Stimulated activated CD4-positive, alpha-beta T cell treated with anti-CD3 and anti-CD28 coated beads, Interleukin-1b, Interleukin-23, amount 100 ng/mL, for 4 hours (primary cell): ENCODE data around the gene NALCN.

ENCODE experiments used
- DNase-seq, 2 donors: peaks; one replicate each; pipeline ENCODE4 v3.0.0-alpha.2; 2020; ENCODE audit warnings: low read depth in 2 of 2

NALCN gene

DNA sequence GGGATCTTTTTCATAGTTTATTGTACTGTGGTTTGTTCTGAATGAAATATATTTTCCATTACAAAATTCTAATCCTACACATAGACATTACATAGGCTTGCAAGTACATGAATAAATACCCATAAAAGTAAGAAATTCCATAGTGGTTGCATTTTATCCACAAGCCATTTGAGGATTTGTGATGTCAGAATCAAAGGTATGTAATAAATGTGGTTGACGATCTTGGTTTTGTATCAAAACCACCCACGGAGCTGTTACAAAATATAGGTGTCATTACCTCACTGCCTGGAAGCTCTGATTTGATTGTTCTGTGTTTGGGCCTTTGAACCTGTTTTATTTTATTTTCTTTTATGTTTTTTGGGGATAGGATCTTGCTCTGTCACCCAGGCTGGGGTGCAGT is 125.1 kb downstream of the NALCN start:
- no peak for DNase-seq

DNA sequence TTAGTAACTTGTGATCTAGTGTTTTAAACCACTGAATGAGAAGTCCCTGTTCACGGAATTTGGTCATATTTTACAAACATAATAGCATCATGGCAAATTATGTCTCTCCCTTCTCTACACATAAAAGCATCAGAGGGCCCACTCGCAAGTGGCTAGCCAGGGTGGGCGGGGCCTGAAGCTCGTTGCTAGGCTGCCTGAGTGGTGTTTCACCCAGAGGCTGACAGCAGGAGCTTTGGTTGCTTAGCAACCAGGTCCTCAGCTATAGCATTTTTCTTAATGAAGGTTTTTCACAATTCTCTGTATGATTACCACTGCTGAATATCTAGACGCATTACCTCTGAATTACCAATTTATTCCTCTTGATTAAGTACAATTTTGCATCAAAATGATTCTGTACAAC is 126.5 kb downstream of the NALCN start:
- DNase-seq, result no peak

DNA sequence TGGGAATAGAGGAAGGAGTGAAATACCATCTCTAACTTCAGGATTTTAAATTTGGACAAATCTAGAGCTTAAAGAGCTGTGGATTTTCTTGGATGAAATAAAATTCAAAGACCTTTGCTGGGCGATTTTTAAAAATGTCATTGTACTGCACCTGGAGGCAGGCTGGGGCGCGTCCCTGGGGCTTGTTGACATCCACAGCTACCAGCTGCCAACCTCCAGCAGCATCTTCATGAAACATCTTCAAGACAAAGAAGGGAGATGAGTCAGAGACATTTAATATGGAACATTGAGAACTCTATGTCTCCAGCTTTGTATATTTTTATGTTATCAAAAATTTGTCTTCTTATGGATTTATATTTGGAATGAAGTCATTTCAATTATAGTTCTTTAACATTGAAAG is 132.5 kb downstream of the NALCN start:
- DNase-seq, result no peak

DNA sequence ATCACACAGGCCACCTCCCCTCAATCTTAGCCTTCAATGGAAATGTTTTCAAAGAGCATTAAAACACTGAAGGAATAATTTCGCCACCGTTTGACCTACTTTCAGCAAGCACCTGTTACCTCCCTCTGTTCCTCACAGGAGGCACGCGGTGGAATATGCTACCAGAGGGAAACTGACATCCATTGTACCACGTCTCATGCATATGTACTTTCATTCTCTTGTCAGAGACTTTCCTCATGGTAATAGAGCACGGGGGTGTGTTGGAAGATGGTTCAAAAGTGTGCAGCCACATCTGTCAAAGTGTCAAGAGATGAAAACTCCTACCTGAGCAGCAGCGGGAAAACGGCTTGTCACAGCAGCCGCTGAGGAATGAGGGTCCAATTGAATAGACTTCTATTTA is 143.4 kb downstream of the NALCN start:
- no peak for DNase-seq

DNA sequence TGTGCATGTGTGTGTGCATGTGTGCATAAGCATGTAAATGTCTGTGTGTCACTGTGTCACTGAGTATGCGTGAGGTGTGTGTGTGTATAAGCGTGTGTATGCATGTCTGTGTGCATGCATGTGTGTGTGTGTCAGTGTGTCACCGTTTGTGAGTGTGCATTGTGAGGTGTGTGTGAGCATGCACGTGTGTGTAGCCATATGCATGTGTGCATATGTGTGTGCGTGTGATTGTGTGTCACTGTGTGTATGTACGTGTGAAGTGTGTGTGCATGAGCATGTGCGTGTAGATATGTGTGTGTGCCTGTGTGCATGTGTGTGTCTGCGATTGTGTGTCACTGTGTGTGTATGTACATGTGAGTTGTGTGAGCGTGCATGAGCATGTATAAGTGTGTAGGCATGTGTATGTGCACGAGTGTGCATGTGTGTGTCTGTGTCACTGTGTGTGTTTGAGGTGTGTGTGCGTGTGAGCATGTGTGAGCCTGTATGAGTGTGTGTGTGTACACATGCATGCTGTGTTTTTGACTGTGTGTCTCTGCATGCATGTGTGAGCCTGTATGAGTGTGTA is 144.5 kb downstream of the NALCN start:
- DNase-seq, result no peak

DNA sequence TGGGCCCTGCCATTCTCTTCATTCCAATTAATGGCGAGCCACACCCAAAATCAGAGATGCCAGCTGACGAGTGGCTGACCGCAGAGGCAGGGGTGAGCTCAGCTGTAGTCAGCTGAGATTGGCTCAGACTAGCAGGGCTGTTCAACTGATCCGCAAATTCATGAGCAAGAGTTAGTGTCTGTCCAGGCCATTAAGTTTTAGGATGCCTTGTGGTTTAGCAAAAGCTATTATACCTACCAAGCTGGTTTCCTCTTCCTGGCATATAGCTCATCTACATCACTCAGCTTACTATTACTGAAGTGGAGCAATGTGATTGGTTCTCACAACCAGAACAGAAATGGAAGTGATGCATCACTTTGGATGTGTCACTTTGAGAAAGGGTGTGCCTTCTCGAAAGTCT is 148.7 kb downstream of the NALCN start:
- no peak for DNase-seq

DNA sequence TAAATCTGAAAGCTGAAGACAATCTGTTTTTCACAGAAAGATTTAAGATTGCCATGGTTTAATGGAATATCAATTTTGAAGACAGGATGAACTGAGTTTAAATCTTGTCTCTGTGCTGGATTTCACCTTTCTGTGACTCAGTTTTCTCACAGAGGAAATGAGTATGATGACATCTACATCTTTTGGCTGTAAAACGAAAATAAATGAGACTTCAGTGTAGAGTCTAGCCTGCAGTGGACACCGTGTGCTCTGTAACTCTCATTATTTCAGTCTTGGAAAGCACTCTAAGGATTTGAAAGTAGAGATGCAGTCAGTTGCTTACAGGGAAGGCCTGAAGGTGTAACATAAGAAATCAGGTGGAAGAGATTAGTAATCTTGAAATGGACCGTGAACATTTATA is 150.4 kb downstream of the NALCN start:
- DNase-seq, result no peak

DNA sequence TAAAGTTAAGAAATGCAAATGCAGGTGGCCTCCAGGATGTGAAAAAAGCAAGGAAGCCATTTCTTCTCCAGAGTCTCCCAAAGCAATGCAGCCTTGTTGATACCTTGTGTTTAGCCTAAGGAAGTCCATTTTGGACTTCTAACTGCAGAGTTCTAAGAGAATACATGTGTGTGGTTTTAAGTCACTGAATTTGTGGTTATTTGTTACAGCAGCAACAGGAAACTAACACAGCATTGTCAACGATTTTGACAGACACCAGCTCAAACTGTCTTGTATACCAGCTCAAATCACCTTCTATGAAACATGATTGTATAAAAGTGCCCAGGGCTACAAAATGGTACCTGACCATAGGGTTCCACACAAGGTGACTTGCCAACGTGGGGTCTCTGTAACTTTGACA is 151.4 kb downstream of the NALCN start:
- no peak for DNase-seq

DNA sequence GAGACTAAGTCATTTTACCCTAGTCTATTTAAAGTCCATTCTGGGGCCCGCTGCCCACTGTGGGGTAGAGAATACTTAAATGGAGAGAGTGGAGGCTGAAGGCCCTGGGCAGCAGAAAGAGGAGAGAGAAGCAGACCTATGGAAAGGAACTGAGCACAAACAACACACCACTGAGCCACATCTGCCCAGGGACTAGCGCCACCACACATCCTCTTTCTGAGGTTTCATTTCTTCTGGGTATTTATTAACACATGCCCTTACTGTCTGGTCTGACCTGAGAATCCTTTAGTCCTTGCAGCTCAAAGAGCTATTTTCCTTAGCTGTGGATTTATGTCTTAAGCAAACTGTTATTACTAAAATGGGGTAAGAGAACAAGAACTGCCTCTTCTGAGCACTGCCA is 154.0 kb downstream of the NALCN start:
- no peak for DNase-seq

DNA sequence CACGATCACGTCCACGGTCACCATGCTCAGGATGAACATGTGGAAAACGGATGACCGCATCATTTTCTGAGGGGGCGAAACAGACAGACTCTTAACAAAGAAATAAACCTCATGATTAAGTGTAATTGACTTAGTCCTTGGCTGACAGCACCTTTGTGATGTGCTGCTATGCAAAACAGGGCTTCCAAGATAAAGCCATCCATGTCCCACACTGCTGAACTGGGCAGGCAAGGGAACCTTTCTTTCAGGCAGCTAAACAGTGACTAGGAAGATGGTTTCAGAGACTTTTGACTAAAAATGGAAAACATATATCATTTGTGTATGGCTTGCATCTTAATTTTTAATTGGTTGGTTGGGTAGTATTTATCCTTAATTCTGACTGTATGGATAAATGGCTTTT is 157.8 kb downstream of the NALCN start:
- DNase-seq, result no peak

DNA sequence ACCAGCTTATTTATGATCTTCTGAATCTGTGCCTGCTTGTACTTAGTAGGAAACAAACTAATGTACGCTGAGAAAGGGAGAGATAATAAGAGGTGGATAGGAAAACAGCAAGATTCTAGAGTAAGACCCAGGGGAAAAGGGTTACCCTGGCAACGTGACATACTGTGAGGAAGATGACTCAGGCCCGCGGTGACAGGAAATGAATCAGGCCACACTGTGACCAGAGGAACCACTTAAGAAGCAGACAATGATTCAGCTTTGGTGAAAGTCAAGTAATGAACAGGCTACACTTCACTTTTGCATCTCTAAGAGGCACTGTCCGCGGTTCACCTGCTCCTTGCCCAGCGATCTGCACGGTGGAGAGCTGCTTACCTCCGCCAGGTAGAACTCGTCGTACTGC is 158.2 kb downstream of the NALCN start:
- peak; percentile 12 to 13 for DNase-seq

DNA sequence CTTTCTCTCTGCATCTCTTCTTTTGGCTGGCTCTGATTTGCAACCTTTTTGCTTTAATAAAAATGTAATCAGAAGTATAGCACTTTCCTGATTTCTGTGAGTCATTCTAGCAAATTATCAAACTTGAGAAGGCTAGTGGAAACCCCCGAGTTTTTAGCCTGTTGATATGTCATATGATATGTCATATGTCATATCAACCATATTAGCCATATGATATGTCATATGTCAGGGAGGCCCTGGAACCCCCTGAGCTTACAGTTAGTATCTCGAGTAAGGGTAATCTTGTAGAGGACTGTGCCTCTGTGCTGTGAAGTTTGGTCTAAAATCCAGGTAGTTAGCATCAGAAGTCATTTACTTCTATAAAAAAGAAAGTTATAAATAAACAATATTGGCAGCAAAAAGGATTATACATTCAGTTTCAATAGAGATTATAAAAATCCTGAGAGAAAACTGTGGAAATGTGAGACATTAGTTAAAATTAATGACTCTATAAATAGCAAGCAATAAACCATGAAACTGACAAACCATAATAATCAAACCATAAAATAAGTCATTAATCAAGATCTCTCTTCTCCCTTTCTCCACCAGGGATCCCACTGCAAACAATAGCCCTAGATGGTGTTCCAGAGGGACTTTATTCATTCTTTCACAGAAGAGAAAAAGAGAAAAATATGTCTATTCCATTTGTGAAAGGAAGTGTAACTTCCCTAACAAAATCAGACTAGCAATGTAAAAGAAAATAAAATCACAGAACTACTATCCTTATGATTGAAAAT is 167.4 kb downstream of the NALCN start:
- DNase-seq, result no peak

DNA sequence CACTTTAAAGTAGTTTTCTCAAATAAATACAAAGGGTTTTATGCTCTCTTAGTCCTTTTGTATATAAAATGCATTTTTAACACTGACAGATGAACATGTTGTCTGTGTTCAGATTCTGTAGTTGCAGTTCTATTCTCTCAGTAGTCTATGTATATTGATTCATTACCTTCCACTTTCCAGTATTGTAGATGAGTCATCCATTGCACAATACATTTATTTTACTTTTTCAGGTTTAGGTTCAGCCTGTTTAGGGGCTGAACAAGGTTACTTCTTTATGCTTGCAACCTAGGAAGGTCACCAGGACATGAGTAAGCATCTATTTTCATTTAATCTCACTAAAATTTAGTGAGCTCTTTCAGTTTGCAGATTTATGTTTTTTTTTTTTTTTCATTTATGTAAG is 173.6 kb downstream of the NALCN start:
- DNase-seq, result no peak

DNA sequence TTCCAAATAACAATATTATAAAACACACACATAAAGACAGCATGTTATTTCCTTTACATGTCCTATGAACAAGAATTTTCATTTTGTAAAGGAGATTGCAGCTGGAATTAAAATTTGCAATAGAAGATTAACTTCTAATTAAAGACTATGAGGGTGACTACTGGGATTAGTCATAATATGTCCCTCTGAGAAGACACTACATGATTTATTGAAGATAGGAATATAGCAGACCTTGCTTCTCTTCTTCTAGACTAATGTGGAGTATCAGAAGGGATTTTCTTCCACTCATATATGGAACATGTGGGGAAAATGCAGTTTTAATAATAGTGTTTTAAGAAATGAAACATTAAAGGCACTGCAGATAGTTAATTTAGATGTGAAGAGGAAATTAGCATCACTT is 177.8 kb downstream of the NALCN start:
- no peak for DNase-seq

DNA sequence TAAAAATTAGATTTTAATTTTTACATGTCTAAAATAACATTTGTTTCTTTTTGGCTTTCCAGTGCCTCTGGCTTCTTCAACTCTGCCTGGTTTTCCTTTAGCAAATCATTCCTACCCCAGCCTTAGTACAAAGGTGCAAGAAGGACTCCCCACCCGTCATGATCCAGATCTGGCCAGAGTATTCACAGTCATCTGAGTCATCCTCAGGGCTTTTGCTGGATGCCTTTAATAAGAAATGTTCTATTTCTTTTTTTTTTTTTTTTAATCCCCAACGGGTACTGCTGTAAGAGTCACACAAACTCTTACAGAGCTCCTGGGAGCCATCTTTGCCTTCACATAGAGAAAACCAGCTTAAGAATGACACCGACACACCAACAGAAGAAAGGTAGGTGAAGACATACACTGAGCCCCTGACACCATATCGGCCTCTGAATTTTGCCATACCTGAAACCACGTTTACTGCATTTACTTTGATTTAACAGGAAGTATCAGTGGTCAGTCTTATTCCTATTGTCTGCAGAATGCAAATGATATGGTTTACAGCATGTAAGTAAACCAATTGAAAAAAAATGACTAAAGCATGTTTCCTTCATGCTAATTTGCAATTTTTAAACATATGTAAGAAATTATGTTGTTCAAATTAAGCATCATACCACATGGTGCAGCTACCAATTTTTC is 184.4 kb downstream of the NALCN start:
- no peak for DNase-seq

DNA sequence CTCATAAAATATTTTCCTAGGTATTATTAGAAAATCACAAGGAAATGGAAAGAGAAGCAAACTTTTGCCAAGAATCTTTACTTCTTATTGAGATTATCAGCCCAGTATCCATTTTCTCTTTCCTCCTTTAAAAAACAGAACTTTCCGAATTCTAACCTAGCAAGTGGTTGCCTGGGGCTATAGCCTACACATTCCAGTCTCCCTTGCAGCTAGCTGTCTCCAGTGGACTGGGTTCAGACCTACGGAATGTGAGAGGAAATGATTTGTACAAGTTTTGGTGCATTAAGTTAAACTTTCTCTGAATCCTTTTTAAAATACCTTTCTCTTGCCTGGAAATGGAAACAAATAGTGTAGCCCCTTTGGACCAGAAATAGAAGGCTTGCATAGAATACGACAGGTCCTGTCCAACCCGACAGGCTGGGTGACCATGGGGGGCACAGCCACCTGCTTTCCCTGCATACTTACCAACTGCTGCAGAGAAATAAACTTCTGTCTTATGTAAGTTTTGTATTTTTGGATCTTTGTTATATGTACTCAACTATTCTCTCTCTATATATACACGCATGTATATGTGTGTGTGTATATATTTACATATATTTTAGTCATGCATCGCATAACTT is 185.9 kb downstream of the NALCN start:
- no peak for DNase-seq

DNA sequence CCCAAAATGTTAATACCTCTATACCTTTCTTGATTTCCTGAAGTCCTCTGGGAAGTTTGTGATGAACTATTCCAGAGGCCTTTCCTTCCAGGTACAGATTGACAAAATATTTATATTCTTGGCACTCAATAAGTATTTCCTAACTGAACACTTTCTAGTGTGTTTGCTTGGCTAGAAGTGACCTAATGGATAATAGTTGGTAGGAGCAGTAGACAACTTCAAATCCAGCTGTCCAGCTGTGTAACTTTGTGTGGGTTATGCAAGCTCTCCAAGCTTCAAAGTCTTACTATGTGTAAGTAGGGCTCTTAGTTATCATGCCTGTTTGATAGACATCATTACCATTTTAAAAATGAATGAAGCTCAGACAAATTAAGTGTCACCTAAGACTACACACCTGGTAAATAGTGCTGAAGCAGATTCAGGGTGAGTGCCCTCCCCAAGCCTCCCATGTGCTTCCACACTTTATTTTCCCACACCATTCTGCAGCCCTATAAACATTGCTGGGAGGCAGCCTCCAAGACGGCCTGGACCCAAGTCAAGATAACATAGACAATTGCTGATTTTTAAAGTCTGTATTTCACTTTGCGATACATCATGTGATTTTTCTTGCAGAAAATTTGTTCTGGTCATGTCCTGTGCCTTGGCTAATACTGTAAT is 196.6 kb downstream of the NALCN start:
- no peak for DNase-seq

DNA sequence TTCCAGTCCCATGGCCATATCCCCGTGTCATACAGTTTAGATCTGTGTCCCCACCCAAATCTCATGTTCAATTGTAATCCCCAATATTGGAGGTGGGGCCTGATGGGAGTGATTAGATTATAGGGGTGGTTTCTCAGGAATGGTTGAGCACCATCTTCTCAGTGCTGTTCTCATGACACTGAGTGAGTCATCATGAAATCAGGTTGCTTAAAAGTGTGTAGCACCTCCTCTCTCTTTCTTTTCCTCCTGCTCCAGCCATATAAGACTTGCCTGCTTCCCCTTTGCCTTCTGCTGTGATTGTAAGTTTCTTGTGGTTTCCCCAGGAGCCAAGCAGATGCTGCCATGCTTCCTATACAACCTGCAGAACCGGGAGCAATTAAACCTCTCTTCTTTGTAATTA is 197.8 kb downstream of the NALCN start:
- DNase-seq, result no peak

DNA sequence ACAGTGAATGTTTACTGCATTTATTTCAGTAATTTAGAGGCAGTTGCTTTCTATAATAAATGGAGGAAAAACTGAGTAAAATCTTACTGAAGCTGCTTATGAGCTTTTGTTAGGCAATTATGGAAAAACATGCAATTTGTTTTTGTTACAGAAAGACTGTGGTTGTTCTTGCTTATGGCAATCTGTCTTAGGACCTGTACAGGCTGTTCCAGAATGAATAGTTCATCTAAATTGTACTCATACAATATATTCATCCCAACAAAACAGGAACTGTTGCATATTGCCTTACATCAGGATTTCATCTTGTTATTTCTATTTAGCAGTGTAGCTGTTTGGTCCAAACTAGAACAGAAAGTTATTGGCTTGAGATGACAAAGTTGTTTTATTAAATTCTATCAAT is 199.2 kb downstream of the NALCN start:
- DNase-seq, result no peak

DNA sequence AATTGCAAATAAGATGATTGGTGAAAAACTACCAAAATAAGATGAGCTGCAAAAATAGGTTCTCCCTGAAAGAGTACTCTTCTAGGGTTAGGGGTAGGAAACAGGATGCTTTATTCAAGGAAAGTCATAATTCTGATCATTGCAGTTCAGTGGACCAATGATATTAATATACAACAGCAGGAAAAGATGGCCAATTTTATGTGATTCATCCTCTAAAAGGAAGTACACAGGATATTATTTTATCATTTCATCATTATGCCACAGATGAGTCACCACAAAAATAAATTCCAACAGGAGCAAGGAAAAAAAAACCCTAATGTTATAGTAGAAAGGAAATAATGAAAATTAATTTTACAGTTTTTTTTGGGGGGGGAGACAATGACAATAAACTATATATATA is 205.0 kb downstream of the NALCN start:
- DNase-seq, result no peak

DNA sequence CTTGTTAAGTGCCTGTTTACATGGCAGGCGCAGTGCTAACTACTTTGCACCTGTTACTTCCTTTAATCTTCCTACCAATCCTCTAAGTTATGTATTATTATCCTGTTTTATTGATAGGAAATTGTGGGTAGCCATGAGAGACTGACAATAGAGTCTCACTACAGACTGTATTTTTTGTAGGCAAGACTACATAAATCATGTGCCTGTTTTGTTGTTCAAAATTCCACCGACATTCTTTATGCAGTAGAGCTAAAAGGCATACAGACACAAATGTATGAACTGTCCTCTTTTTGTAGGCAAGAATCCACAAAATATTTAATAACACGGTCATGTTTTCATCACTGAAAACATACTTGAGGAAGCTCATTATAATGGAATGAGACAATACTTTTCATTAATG is 205.5 kb downstream of the NALCN start:
- DNase-seq, result no peak

DNA sequence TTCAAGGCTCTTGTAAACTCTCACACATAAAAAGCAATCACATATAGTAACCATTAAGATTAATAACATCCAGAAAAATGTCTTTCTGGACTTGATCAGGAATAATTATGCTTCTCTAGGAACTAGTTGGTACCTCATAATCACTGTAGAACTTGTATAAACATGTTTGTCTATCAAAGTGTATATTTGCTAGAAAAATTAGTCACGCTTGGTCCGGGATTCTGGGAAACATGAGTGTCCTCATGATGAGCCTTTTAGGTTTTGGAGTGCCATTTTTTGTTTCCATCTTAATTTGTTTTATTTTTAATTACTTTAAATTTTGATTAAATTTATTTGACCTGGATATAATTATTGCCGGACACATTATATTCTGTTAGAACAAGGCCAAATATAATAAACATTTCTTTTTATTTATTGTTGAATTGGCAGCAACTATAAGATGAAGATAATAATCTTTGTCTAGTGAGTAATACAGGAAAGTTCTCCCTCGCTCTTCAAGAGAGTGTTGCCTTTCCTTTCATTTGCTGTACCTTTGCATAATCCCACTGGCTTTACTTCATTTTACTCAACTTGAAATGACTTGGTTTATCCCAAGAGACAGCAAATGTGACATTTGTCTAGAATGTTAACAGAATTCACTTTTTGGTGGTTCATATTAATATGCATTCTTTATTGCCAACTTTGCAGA is 207.0 kb downstream of the NALCN start:
- DNase-seq, result no peak
